Activated naive CD4-positive, alpha-beta T cell treated with anti-CD3 and anti-CD28 coated beads, Interleukin-2, amount 10 ng/mL, durations not matched to agents 7 days and 5 days (primary cell): Measurements from ENCODE around the gene CACNB2.

Experiments
- CTCF ChIA-PET: fragments of 350-600 bp; sonication (Branson Sonifier 250); formaldehyde crosslinking; loops from one replicate; lab custom pipeline; 2021; ENCODE audit warnings: antibody characterized with exemption; lab: Charles Lee
- DNase-seq: peaks from one replicate; pipeline ENCODE4 v3.0.0-alpha.2; 2020
- H3K27ac Mint-ChIP-seq: one replicate; pipeline ENCODE4 v1.8.0; 2021; ENCODE audit warnings: mild to moderate bottlenecking, moderate library complexity, mixed read lengths
- H3K27me3 Mint-ChIP-seq: one replicate; pipeline ENCODE4 v1.8.0; 2021; ENCODE audit warnings: mild to moderate bottlenecking, mixed read lengths
- H3K36me3 Mint-ChIP-seq: one replicate; pipeline ENCODE4 v1.8.0; 2021; ENCODE audit warnings: mixed read lengths
- H3K4me1 Mint-ChIP-seq: one replicate; pipeline ENCODE4 v1.8.0; 2021; ENCODE audit warnings: mixed read lengths
- H3K4me3 Mint-ChIP-seq: one replicate; pipeline ENCODE4 v1.8.0; 2021; ENCODE audit warnings: mild to moderate bottlenecking, moderate library complexity, mixed read lengths
- H3K9me3 Mint-ChIP-seq: one replicate; pipeline ENCODE4 v1.8.0; 2021; ENCODE audit warnings: mixed read lengths

The CACNB2 gene

GRCh38 chr10:18293536-18294510 lies 153.6 kb downstream of the CACNB2 start:
- Mint-ChIP-seq H3K4me3 (no peak overlapping the region), H3K36me3 (no peaks in the 10 kb centered on the region), H3K4me1 (no peaks in the 10 kb centered on the region), H3K27ac (no peak overlapping the region), H3K9me3 (no peaks in the 10 kb centered on the region), H3K27me3 (no peaks in the 10 kb centered on the region)
- no peak for DNase-seq
- CTCF ChIA-PET: no interaction called here

- DNase-seq: no peak
- CTCF ChIA-PET: no interaction called here
- H3K4me3 Mint-ChIP-seq: no peak overlapping the region
- H3K4me1 Mint-ChIP-seq: no peaks in the 10 kb centered on the region
- H3K27me3 Mint-ChIP-seq: no peaks in the 10 kb centered on the region
- no peaks in the 10 kb centered on the region for H3K36me3 Mint-ChIP-seq
- no peaks in the 10 kb centered on the region for H3K9me3 Mint-ChIP-seq
- H3K27ac Mint-ChIP-seq: no peak overlapping the region
Measured at GRCh38 chr10:18294633-18295032, 154.4 kb downstream of the CACNB2 start.

GRCh38 chr10:18297659-18298058 lies 157.4 kb downstream of the CACNB2 start:
- no peak overlapping the region for H3K27ac Mint-ChIP-seq

GRCh38 chr10:18298256-18298655 lies 158.0 kb downstream of the CACNB2 start:
- Mint-ChIP-seq H3K27ac (no peak overlapping the region), H3K36me3 (no peaks in the 10 kb centered on the region), H3K27me3 (no peaks in the 10 kb centered on the region), H3K4me3 (no peak overlapping the region), H3K4me1 (no peaks in the 10 kb centered on the region), H3K9me3 (no peaks in the 10 kb centered on the region)
- DNase-seq: no peak
- CTCF ChIA-PET: no interaction called here

More at GRCh38 chr10:18297659-18298058, 157.4 kb downstream of the CACNB2 start:
- no peak for DNase-seq
- no peaks in the 10 kb centered on the region for H3K9me3 Mint-ChIP-seq
- CTCF ChIA-PET: no interaction called here
- no peaks in the 10 kb centered on the region for H3K27me3 Mint-ChIP-seq
- no peaks in the 10 kb centered on the region for H3K4me1 Mint-ChIP-seq
- H3K4me3 Mint-ChIP-seq: no peak overlapping the region
- no peaks in the 10 kb centered on the region for H3K36me3 Mint-ChIP-seq

- CTCF ChIA-PET: no interaction called here
- Mint-ChIP-seq H3K36me3 (no peaks in the 10 kb centered on the region), H3K4me1 (no peaks in the 10 kb centered on the region), H3K9me3 (no peaks in the 10 kb centered on the region), H3K4me3 (no peak overlapping the region), H3K27me3 (no peaks in the 10 kb centered on the region), H3K27ac (no peak overlapping the region)
- DNase-seq: no peak
Measured at GRCh38 chr10:18303851-18304801, 163.9 kb downstream of the CACNB2 start.

GRCh38 chr10:18306031-18306430 lies 165.8 kb downstream of the CACNB2 start:
- no peaks in the 10 kb centered on the region for H3K4me1 Mint-ChIP-seq
- no peak overlapping the region for H3K4me3 Mint-ChIP-seq
- no peak overlapping the region for H3K27ac Mint-ChIP-seq
- no peak for DNase-seq
- no peaks in the 10 kb centered on the region for H3K36me3 Mint-ChIP-seq
- no peaks in the 10 kb centered on the region for H3K9me3 Mint-ChIP-seq
- H3K27me3 Mint-ChIP-seq: no peaks in the 10 kb centered on the region
- CTCF ChIA-PET: no interaction called here

- Mint-ChIP-seq H3K27me3 (no peaks in the 10 kb centered on the region), H3K4me3 (no peak overlapping the region), H3K36me3 (no peaks in the 10 kb centered on the region), H3K4me1 (no peaks in the 10 kb centered on the region), H3K27ac (no peak overlapping the region), H3K9me3 (no peaks in the 10 kb centered on the region)
- no peak for DNase-seq
- CTCF ChIA-PET: no interaction called here
Measured at GRCh38 chr10:18308600-18308999, 168.4 kb downstream of the CACNB2 start.

GRCh38 chr10:18310761-18311160 lies 170.5 kb downstream of the CACNB2 start:
- H3K4me1 Mint-ChIP-seq: no peaks in the 10 kb centered on the region
- H3K27me3 Mint-ChIP-seq: no peaks in the 10 kb centered on the region
- H3K9me3 Mint-ChIP-seq: no peaks in the 10 kb centered on the region
- no peaks in the 10 kb centered on the region for H3K36me3 Mint-ChIP-seq
- no peak overlapping the region for H3K27ac Mint-ChIP-seq
- H3K4me3 Mint-ChIP-seq: no peak overlapping the region
- CTCF ChIA-PET: no interaction called here
- no peak for DNase-seq

- no peak overlapping the region for H3K27ac Mint-ChIP-seq
- H3K4me1 Mint-ChIP-seq: no peaks in the 10 kb centered on the region
- no peak for DNase-seq
- no peaks in the 10 kb centered on the region for H3K27me3 Mint-ChIP-seq
- CTCF ChIA-PET: interaction anchor here (0.6 kb wide), 1 partner anchor 802 kb away, joined by 3 read pairs; no protein-coding TSS in a partner anchor
- no peaks in the 10 kb centered on the region for H3K9me3 Mint-ChIP-seq
- no peak overlapping the region for H3K4me3 Mint-ChIP-seq
- no peaks in the 10 kb centered on the region for H3K36me3 Mint-ChIP-seq
Measured at GRCh38 chr10:18312374-18313139, 172.3 kb downstream of the CACNB2 start.

GRCh38 chr10:18313140-18313530 lies 172.9 kb downstream of the CACNB2 start:
- Mint-ChIP-seq H3K36me3 (no peaks in the 10 kb centered on the region), H3K27me3 (no peaks in the 10 kb centered on the region), H3K4me3 (no peak overlapping the region), H3K9me3 (no peaks in the 10 kb centered on the region), H3K27ac (no peak overlapping the region), H3K4me1 (no peaks in the 10 kb centered on the region)
- CTCF ChIA-PET: no interaction called here
- DNase-seq: no peak

- no peak for DNase-seq
- Mint-ChIP-seq H3K36me3 (no peaks in the 10 kb centered on the region), H3K4me3 (no peak overlapping the region), H3K9me3 (no peaks in the 10 kb centered on the region), H3K27me3 (no peaks in the 10 kb centered on the region), H3K4me1 (no peaks in the 10 kb centered on the region), H3K27ac (no peak overlapping the region)
- CTCF ChIA-PET: no interaction called here
Measured at GRCh38 chr10:18313626-18314025, 173.4 kb downstream of the CACNB2 start.

- Mint-ChIP-seq H3K4me3 (no peak overlapping the region), H3K9me3 (no peaks in the 10 kb centered on the region), H3K36me3 (no peaks in the 10 kb centered on the region), H3K27me3 (no peaks in the 10 kb centered on the region), H3K4me1 (no peaks in the 10 kb centered on the region), H3K27ac (no peak overlapping the region)
- CTCF ChIA-PET: no interaction called here
- no peak for DNase-seq
Measured at GRCh38 chr10:18319628-18320027, 179.4 kb downstream of the CACNB2 start.

- no peak for DNase-seq
- no peak overlapping the region for H3K27ac Mint-ChIP-seq
- H3K27me3 Mint-ChIP-seq: no peaks in the 10 kb centered on the region
- no peak overlapping the region for H3K4me3 Mint-ChIP-seq
- H3K9me3 Mint-ChIP-seq: no peaks in the 10 kb centered on the region
- CTCF ChIA-PET: no interaction called here
- no peaks in the 10 kb centered on the region for H3K4me1 Mint-ChIP-seq
- H3K36me3 Mint-ChIP-seq: no peaks in the 10 kb centered on the region
Measured at GRCh38 chr10:18321371-18321770, 181.1 kb downstream of the CACNB2 start.

GRCh38 chr10:18323916-18324315 lies 183.7 kb downstream of the CACNB2 start:
- H3K27me3 Mint-ChIP-seq: no peaks in the 10 kb centered on the region
- H3K4me1 Mint-ChIP-seq: no peaks in the 10 kb centered on the region
- CTCF ChIA-PET: no interaction called here
- DNase-seq: no peak
- no peak overlapping the region for H3K27ac Mint-ChIP-seq
- no peaks in the 10 kb centered on the region for H3K9me3 Mint-ChIP-seq
- H3K4me3 Mint-ChIP-seq: no peak overlapping the region
- no peaks in the 10 kb centered on the region for H3K36me3 Mint-ChIP-seq
